ENCODE data around the gene POC1B.
A peak's percentile ranks its signal among the peaks of the same experiment; 100 is the strongest.

POC1B gene

GRCh38 chr12:89391726-89392336 lies 134.0 kb downstream of the POC1B start:
- DNase-seq (ENCODE audit: low read depth, low spot score) = no peak
- Histone ChIP-seq H3K36me3 (ENCODE audit: insufficient read depth, low read length) (no peaks in the 10 kb centered on the region), H3K27ac (no peak overlapping the region), H3K9ac (ENCODE audit: insufficient read length) (no peak overlapping the region), H3K9me3 (ENCODE audit: low read depth, low read length) (no peaks in the 10 kb centered on the region), H3K4me3 (no peak overlapping the region)
- TF ChIP-seq POLR2AphosphoS5 (IDR thresholded peaks at IDR 0.05; ENCODE audit: borderline replicate concordance, low read depth, low read length) (no peak), FOXP2 (optimal IDR thresholded peaks at IDR 0.05; ENCODE audit: control extremely low read depth, extremely low read length, insufficient read depth) (no peak), EZH2 (IDR thresholded peaks at IDR 0.05) (no peak)

GRCh38 chr12:89390802-89391673 lies 134.8 kb downstream of the POC1B start:
- Histone ChIP-seq H3K9me3 (ENCODE audit: low read depth, low read length) (no peaks in the 10 kb centered on the region), H3K36me3 (ENCODE audit: insufficient read depth, low read length) (no peaks in the 10 kb centered on the region), H3K4me3 (peak overlapping the region; percentile 51), H3K9ac (ENCODE audit: insufficient read length) (no peak overlapping the region), H3K27ac (peak overlapping the region; percentile 48; the same call in 1 of the 2 replicates)
- DNase-seq (ENCODE audit: low read depth, low spot score) = no peak
- TF ChIP-seq EZH2 (IDR thresholded peaks at IDR 0.05) (no peak), FOXP2 (optimal IDR thresholded peaks at IDR 0.05; ENCODE audit: control extremely low read depth, extremely low read length, insufficient read depth) (no peak), POLR2AphosphoS5 (IDR thresholded peaks at IDR 0.05; ENCODE audit: borderline replicate concordance, low read depth, low read length) (no peak)

GRCh38 chr12:89389755-89390661 lies 135.8 kb downstream of the POC1B start:
- Histone ChIP-seq H3K4me3 (peak overlapping the region; percentile 51), H3K9ac (ENCODE audit: insufficient read length) (no peak overlapping the region), H3K27ac (peak overlapping the region; percentile 48), H3K9me3 (ENCODE audit: low read depth, low read length) (no peaks in the 10 kb centered on the region), H3K36me3 (ENCODE audit: insufficient read depth, low read length) (no peaks in the 10 kb centered on the region)
- peak; percentile 90 for DNase-seq (ENCODE audit: low read depth, low spot score)
- TF ChIP-seq EZH2 (IDR thresholded peaks at IDR 0.05) (no peak), POLR2AphosphoS5 (IDR thresholded peaks at IDR 0.05; ENCODE audit: borderline replicate concordance, low read depth, low read length) (peak; percentile 69; the same call in 1 of the 2 replicates)

- H3K9me3 ChIP-seq (ENCODE audit: low read depth, low read length) = no peaks in the 10 kb centered on the region
- no peak overlapping the region for H3K27ac ChIP-seq
- no peak overlapping the region for H3K4me3 ChIP-seq
- H3K36me3 ChIP-seq (ENCODE audit: insufficient read depth, low read length) = no peaks in the 10 kb centered on the region
- DNase-seq (ENCODE audit: low read depth, low spot score) = no peak
- TF ChIP-seq FOXP2 (optimal IDR thresholded peaks at IDR 0.05; ENCODE audit: control extremely low read depth, extremely low read length, insufficient read depth) (no peak), POLR2AphosphoS5 (IDR thresholded peaks at IDR 0.05; ENCODE audit: borderline replicate concordance, low read depth, low read length) (no peak), EZH2 (IDR thresholded peaks at IDR 0.05) (no peak)
- no peak overlapping the region for H3K9ac ChIP-seq (ENCODE audit: insufficient read length)
These were observed 139.7 kb downstream of the POC1B start for GRCh38 chr12:89386138-89386537.

GRCh38 chr12:89384807-89385206 lies 141.0 kb downstream of the POC1B start:
- Histone ChIP-seq H3K36me3 (ENCODE audit: insufficient read depth, low read length) (no peaks in the 10 kb centered on the region), H3K27ac (peak overlapping the region; percentile 82), H3K9ac (ENCODE audit: insufficient read length) (peak overlapping the region; percentile 51), H3K4me3 (peak overlapping the region; percentile 60), H3K9me3 (ENCODE audit: low read depth, low read length) (no peaks in the 10 kb centered on the region)
- no peak for TF ChIP-seq FOXP2 (optimal IDR thresholded peaks at IDR 0.05; ENCODE audit: control extremely low read depth, extremely low read length, insufficient read depth)
- TF ChIP-seq POLR2AphosphoS5 (IDR thresholded peaks at IDR 0.05; ENCODE audit: borderline replicate concordance, low read depth, low read length) = no peak
- no peak for TF ChIP-seq EZH2 (IDR thresholded peaks at IDR 0.05)
- DNase-seq (ENCODE audit: low read depth, low spot score) = no peak

- peak overlapping the region; percentile 51 for H3K9ac ChIP-seq (ENCODE audit: insufficient read length)
- TF ChIP-seq FOXP2 (optimal IDR thresholded peaks at IDR 0.05; ENCODE audit: control extremely low read depth, extremely low read length, insufficient read depth) = no peak
- TF ChIP-seq EZH2 (IDR thresholded peaks at IDR 0.05) = no peak
- TF ChIP-seq POLR2AphosphoS5 (IDR thresholded peaks at IDR 0.05; ENCODE audit: borderline replicate concordance, low read depth, low read length) = peak; percentile 67; the same call in 1 of the 2 replicates
- H3K36me3 ChIP-seq (ENCODE audit: insufficient read depth, low read length) = no peaks in the 10 kb centered on the region
- DNase-seq (ENCODE audit: low read depth, low spot score) = peak; percentile 93
- H3K4me3 ChIP-seq = peak overlapping the region; percentile 60
- no peaks in the 10 kb centered on the region for H3K9me3 ChIP-seq (ENCODE audit: low read depth, low read length)
- peak overlapping the region; percentile 82 for H3K27ac ChIP-seq
These were observed 141.6 kb downstream of the POC1B start for GRCh38 chr12:89384050-89384758.

GRCh38 chr12:89383235-89384049 lies 142.4 kb downstream of the POC1B start:
- H3K27ac ChIP-seq = peak overlapping the region; percentile 82

More at GRCh38 chr12:89383235-89384049, 142.4 kb downstream of the POC1B start:
- TF ChIP-seq POLR2AphosphoS5 (IDR thresholded peaks at IDR 0.05; ENCODE audit: borderline replicate concordance, low read depth, low read length) = no peak
- no peak for TF ChIP-seq EZH2 (IDR thresholded peaks at IDR 0.05)
- TF ChIP-seq FOXP2 (optimal IDR thresholded peaks at IDR 0.05; ENCODE audit: control extremely low read depth, extremely low read length, insufficient read depth) = no peak
- no peak for DNase-seq (ENCODE audit: low read depth, low spot score)
- H3K9ac ChIP-seq (ENCODE audit: insufficient read length) = peak overlapping the region; percentile 12
- peak overlapping the region; percentile 60 for H3K4me3 ChIP-seq
- no peaks in the 10 kb centered on the region for H3K9me3 ChIP-seq (ENCODE audit: low read depth, low read length)
- no peaks in the 10 kb centered on the region for H3K36me3 ChIP-seq (ENCODE audit: insufficient read depth, low read length)
